CD4-positive, alpha-beta T cell treated with Interleukin-6 for 4 hours (primary cell): ENCODE data around the gene LAMA4.

Experiments
- DNase-seq: peaks from one replicate; pipeline ENCODE4 v3.0.0-alpha.2; 2020; ENCODE audit warnings: mixed read lengths

Gene LAMA4

DNA sequence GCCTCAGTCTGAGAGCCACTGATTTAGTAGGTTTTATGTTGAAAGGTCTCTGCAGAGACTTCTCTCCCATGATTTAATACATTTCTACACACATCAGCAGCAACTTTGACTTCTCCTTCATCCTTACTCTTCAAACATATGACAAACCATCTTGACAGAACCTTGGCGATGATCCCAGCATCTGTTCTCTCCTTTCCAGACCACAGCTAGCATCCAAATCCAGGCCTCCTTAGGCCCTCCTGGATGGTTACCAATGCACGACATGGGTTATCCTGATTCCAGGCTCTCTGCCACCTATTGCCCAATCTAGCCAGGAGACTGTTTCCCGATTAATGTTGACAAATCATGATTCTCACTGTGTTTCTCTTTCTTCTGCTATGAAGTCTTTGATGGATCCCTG, 16.8 kb downstream of the LAMA4 start:
- no peak for DNase-seq

DNA sequence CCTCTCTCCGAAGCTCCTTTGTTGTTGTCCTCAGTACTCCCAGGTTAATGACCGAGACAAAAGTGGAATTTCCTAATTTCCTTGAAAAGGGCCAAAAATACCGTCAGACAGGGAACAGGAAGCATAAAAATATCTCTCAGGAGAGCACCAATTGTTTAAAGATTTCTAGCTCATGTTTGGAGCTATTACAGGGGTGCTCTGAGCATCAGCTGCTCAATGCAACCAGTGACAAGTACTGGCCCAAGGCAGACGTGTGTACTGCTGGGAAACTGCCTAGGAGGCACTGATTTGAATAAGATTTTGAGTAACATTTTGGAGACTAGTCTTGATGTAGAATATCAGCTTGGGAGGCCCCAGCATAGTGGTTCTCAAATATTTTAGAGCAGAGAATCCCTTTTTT, 17.3 kb downstream of the LAMA4 start:
- DNase-seq: no peak

DNA sequence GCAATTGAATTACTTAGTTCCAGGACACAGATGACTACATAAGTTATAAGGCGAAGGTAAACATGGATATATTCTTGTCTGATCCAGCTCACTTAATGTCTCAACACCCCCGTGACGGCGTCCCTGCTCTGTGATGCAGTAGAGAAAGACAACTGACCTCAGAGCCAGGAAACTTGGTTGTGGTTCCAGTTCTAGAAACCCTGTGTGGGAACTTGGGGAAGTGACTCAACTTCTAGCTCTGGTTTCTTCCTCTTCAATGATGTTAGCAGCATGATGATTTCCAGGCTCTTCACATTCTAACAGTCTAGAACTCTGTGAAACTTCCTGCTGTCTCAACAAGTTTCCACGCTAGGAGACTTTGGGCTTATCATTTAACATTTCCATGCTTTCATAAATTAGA, 18.4 kb downstream of the LAMA4 start:
- DNase-seq: no peak

DNA sequence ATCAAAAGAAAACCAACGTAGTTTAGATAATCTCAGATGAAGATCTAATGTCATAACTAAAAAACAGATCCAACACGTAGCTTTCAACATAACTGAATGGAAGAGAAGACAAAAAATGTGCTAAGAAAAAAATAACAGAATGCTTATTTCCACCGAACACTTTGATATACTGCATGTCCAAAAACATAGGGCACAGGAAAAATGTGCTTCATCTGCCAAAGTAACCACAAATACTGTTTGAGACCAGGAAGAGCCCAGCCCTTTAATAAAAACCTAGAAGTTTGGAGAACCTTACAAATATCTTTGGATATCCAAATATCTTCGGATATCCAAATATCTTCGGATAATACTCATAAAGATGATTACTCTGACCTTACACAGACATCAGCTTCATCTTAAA, 19.8 kb downstream of the LAMA4 start:
- no peak for DNase-seq

DNA sequence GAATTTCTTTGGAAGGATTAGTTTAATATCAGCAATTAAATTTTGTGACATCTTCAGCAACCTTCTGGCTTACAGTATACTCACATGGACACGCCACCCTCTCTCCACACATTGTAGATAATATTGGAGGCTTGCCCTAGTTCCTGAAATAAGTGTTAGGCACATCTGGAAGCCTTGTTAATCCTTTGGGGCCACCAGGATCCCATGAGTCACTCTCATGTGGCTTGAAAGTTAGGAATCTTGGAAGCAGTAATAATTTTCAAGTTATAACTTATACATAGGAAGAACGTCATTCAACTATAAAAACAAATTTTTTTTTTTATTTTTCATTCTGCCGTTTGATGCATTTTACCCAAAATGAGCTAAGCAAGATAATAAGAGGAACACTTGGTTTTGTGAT, 20.5 kb downstream of the LAMA4 start:
- DNase-seq: no peak

DNA sequence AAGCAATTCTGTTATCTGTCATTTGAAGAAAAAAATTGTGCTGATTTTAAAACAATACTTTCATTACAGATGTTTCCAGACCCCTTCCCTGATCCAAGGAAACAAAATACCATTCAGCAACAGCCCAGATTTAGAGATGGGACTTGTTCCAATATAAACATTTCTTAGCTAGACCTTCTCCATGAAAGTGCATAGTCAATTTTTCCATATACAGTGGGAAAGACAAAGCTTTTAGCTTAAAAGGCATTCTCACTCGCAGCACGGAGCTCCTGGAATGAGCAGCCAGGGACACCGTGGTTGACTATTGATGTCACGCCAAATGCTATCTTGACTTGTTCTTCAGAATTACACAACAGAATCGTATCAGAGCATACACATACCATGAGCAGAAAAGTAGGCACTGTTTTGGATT, 21.5 kb downstream of the LAMA4 start:
- no peak for DNase-seq

DNA sequence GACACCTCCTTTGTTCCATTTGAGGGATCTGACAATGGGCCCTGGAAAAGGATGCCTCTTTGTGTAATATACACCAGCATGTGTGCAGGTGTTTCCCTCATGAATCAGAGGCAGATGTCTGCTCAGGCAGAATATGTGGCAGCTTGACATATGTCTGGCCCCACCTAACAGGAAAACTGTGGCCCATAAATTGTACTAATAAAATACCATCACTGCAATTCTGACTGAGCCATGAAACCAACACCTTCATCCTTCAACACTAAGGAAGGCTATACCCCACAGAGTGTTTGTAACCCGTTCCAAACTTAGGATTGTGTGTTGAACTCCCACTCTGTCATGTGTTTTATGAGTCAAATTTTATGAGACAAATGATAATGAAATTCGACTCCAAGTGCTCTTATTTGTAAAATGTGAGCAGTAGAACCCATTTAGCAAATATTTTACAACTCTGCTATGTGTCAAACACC, 22.7 kb downstream of the LAMA4 start:
- DNase-seq: no peak

DNA sequence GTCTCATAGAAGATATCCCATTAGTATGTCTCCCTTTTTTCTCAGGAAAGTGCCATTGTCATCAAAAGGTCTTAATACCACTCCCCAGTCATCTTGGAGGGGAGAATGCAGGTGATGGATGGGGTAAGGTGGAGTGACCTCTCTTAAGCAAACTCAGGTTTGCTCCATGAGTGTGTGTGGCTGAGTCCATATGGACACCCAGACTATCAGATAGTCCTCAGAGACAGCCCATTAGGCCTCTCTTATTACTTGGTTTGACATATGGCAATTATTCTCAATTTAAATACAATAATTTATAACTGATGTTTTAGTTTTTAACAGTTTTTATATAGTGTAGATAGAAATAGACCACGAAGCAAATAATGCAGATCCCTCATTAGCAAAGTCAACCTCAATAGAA, 23.2 kb downstream of the LAMA4 start:
- no peak for DNase-seq

DNA sequence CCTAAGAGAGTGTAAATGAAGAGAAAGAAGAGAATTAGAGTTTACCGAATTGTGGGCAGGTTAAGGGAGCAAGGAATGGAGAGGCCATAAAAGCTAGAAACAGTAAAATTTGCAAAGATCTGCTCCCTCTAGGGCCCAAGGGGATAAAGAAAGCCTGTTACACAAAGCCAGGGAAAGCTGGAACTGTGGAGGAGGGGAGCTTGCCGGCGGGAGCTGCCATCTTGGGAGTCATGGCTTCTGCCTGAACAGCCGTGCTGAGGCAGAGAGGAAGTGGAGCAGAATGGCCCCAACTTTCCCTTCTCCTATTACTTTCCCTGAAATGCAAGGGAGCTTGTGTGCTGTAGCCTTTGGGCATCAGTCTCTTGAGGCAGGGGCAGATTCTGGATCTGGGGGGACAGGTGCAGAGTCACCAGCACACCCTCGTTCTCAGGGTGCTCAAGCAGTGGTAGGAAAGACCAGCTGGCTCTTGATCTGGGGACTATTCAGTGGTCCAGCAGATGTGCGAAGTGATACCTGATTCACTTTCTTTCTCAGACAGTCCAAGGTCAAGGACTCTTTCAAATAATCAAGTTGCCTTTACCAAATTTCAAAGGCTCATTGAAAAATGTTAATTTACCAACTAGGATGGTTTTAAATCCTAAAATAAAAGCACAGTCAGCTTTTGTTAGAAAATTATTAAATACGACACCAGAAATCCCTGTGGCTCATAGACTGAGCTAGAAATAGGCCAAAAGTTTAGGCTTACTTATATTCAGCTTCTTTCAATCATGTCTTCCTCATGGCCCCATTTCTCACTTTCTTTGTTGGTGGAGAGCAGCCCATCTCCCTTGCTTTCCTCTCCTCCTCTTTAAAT, 25.7 kb downstream of the LAMA4 start:
- DNase-seq: no peak

DNA sequence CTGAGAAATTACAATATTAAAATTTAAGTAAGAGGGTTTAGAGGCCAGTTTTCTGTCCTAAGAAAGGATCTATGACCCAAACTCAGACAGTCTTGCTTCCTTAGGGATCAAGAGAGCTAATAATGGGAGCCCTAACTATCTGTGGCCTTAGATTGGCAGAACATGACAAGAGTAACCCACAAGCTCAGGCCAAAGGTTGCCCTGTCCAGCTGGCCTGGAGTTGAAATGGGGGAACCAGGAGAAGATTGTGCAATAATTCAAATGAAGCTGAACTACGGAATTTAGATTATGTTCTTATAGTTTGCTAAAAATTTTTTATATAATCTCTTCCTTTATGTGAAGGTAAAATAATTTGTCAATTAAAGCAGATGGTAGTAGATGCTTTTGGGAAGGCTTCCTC, 26.4 kb downstream of the LAMA4 start:
- DNase-seq: no peak

DNA sequence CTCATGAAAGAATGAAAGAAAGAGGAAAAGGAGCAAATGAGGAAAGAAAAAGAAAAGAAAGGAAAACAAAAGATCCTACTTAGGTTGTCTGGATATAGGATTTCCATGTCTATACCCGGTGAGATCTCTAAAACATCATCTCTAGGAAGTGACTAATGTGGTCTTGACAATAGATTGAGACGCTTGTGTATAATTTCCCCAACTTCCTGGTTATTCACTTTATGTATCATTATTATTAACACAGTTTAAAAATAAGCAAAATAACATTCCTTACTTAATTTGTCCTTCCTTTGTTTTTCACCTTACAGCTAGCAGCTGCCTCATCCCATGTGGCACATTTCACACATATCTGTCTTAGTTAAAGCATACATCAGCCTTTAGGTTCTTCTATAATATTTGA, 27.0 kb downstream of the LAMA4 start:
- DNase-seq: no peak

DNA sequence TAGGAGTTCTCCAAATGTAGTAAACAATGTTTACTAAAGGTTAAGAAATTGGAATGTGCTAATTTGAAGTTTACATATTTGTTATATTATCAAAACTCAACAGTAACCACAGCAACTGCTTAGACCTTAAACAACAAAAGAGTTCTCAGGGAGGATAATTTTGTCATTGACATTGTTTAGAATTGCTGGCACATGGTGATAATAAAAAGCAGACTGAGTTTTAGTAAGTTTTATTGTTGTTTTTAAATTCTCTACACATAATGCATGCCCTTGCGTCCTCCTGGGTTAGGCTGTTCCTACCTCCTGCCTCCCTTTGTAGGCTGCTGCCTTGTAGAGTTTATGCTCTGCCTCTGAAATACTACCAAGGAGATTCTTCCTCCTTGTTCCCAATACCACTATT, 28.7 kb downstream of the LAMA4 start:
- no peak for DNase-seq

DNA sequence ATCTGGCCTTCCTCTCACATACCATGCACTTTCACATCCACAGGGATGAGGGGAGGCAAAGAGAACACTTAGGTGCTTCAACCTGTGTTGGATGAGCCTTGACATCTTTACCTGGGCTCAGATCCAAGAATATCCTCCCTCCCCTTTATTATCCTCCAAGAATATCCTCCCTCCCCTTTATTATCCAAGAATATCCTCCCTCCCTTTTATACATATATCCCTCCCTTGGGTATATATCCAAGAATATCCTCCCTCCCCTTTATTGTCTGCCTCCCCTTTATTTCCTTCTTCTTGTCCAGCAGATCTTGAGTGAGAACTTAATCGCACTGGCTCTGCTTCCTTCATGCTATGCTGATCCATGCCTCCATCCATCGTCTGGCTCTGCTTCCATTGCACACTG, 30.3 kb downstream of the LAMA4 start:
- DNase-seq: no peak

DNA sequence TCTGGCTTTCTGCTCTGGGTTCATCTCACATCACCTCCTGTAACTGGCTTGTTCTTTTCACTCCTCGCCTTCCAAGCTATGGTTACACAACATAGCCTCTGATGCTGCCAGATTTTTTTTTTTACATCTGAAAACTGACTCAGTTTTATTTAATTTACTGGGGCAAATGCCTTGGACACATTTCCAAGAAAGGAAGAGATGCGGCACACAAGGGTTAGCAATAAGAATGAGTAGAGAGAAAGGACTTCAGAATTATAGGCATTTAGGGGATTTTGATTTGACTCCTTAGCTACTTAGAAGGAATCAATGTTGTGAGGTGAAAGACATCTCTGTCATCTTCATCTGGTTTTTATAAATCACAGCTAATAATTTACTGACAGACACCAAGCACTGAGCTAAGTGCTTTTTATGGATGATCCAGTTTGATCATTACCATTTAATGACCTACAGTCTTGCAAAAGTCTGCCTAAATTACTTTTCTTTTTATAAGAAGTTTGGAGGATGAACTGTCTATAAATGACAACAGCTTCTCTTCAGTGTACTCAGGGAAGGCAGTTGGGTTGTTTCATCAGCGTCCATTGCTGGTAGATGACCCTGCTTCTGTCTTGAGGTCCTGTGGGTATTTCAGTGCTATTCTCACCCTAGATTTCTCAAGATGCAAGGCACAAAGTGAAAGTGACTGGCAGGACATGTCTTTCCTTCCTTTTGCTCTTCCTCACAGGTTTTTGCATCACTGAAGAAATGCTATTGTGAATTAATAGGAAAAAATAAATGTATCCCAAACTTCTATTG, 31.1 kb downstream of the LAMA4 start:
- DNase-seq: no peak

DNA sequence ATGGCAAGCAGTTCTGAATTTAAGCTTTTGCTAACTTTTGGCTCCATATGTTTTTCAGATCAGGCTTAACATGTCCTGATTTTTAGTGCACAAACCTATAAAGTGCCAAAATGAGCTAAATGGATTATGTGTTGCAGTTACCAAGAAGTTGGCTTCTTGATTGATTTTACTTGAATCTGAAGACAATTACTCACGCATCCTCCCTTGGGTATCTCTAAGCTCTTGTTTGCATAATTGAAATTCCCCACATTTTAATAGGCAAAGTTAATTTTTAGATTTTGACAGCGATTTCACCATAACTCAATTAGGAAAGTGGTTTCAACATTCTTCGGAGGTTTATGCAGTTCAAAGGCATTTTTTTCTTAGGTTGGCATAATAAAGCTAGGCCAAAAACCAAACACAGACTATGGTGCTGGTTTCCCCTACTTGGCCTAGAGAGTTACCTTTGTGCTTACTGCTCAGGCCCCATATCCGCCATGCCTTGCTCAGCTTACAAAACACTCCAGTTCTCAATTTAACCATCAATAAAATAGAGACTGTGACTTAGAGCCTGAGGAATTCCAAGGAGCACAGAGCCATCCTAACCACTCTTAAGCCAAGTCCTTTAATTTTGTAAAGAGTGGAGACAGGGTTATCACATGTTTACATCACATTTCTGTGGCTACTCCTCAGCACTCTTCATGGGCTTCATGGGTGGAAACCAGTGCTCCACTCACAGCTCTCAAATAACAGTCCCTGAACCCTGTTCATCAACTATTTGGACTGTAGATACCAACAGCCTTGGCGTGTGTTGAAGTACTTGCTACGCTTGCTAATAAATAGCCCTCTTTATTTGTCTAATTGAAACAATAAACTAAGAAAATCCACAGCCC, 32.1 kb downstream of the LAMA4 start:
- no peak for DNase-seq

DNA sequence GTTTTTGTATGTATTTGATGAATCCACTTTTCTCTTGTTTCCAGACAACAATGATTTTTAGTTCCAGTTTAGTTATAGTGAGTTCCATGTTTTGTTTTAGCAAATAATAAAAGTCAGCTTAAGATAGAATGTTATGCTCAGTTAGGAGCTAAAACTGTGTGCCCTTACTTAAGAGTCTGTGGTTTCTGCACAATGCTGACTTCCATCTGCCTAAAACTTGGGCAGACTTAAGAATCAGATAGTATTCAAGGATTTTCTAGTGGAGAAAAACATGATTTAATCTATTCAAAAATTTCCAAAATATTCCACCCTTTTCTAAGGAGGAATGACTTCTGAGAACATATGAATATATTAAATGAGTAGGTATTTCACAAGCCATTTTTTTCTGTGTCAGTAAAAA, 32.8 kb downstream of the LAMA4 start:
- DNase-seq: no peak

DNA sequence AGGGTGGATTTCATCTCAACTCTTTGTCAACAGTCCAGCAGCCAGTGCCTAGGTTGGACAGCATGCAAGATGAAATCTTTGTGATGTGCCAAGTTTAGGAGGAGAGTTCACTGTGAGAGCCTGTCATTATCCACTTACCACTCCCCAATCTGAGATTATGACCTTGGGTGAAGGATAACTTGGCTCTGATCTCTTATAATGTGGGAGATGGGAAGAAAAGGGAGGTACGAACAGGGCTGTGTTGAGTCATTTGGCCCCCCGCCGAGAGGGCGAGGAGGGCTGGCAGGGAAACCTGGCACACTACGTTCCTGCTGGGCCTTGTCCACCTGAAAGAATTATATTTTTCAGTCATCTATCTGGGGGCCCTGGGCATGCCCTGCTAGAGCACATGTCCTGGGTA, 35.8 kb downstream of the LAMA4 start:
- DNase-seq: no peak

DNA sequence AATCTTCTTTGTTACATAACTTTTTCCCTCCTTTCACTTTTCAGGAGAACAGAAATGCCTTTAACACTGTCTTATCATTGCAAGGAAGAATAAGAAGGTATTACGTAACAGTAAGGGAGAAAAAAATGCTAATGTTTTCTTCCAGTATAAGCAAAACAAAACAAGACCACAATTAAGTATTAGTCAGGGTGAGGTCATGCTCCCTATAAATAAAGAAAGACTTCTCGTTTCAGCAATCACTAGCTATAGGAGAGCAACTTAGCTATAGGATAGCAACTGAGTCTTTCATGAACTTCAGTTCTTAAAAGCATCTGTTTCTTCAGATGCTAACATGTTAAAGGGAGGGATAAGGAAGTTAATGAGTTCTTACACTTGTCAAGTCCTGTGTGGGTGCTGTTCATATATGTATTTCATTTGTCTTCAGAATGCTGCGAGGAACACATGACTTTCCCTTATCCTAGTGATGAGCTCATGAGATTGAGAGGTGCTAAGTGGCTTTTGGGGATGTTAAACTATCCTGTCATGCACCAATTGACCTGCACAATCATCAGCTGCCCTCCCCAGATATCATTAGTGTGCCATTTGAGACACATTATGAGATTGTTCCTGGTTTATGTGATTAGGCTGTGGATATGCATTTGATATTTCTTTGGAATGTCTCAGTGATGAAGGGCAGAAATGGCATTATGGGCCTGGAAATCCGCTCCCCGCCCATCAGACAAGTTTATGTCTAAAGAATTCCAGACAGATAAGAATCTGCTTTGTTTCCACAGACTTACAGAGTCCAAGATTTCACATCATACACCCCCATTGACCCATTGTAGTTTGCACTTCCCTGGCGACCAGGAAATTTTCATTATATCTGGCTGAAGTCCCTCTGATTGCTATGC, 37.5 kb downstream of the LAMA4 start:
- DNase-seq: no peak

DNA sequence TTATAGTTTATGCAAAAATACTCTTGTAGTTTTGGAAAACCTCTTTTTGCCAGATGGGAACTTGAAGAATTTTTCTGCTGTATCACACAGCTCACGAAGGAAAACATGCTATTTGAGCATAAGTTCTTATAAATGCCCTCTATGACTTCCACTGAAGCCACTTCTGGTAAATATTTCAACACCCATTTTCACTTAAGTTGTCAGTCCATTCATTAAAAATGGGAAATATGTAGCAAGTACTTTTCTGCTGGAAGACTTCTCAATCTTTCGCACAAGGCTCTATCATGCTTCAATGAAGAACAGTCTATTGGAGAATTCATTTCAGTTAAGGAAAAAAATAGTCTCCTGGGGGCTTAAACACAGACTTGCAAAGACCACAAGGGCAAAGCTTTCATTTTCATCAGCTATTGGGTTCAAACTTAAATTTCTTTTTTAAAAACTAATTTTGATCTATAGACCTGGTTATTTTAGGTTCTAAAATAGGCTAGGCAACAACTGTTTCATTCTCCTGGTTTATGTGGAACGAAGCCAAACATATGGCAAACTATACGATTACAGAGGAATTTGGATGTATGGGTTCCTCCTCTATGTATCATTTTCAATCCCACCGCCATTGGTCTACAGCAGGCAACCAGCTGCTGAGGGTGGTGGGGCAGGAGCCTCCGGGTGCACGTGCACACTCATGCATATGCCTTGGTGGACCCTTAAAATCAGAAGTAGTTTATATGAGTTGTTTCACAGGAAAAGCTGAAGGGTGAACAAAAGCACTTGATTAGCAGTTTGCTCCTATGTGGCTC, 38.7 kb downstream of the LAMA4 start:
- DNase-seq: no peak

DNA sequence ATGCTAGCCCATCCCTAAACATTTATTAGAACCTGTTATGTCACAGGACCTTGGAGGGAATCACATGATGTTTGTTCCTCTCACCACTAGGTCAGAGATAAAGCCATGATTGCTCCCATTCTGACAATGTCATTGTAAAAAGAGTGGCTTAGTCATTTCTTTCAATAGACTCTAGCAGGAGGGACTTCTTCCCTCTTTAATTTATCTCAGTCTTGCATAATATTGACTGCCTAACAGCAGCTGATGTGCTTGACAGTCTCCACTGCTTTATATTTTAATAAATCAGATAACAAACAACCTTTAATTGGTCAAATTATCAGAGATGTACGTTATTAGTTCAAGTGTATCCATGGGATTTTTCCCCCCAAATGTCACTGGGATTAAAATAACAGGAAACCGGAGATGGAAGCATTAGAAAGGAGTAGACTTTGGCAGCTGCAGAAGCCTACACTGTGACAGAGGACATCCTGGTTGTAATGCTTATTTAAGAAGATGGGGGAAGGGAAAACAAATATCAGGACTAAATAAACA, 39.6 kb downstream of the LAMA4 start:
- DNase-seq: no peak

DNA sequence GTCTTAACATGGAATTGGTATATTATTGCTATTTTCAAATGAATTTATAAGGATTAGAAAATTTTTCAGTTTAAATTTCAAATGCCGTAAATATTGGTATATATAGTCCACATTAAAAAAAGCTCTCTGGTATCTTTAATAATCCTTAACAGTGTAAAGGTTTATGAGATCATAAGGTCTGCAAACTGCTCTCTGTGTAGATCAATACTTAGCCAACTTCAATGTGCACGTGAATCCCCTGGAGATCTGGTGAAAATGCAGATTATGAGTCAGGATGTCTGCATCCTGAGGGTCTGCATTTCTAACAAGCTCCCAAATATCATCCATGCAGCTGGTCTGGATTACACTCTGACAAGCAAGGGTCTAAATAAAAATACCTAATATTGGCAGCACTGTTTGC, 43.5 kb downstream of the LAMA4 start:
- no peak for DNase-seq
